HepG2 (cell line): ENCODE measurements around the gene TTC28. TPM values are rescaled to one million over a fixed set of nuclear protein-coding genes. Genes with fewer than 3 reads are reported as not detected.

Source experiments
- ATAC-seq: fragments of 200-7000 bp; cut with Tn5 transposase; 3 replicates; pipeline ENCODE4 v1.9.1; 2020; ENCODE audit warnings: mild to moderate bottlenecking, moderate library complexity
- BruUV-seq: library from RNA; stranded (reverse); fragments of 400-500 nt; replicated peaks from 2 replicates; lab custom pipeline; 2021; lab: Mats Ljungman, UMichigan
- CTCF ChIA-PET: fragments of 300-600 bp; formaldehyde crosslinking; extraction: SDS; loops from one replicate; lab custom pipeline; 2021; ENCODE audit warnings: low total read pairs, inconsistent platforms, low intra/inter-chr PET ratio; lab: Yijun Ruan, JAX
- POLR2A ChIA-PET: fragments of 350-600 bp; sonication (Branson Sonifier 250); formaldehyde crosslinking; loops from one replicate; lab custom pipeline; 2020; ENCODE audit warnings: antibody characterized with exemption, inconsistent platforms; lab: Yijun Ruan, JAX
- DNase-seq: peaks from one replicate; pipeline ENCODE4 v3.0.0-alpha.2; 2015; ENCODE audit warnings: low spot score
- FAIRE-seq: peaks from 3 replicates; lab custom pipeline; 2011; peaks lifted over from hg19 to GRCh38; lab: Jason Lieb, UNC
- H2AFZ ChIP-seq: one replicate; pipeline ENCODE4 v1.6.1; 2011; ENCODE audit warnings: low read length, inconsistent platforms
- H3K27ac ChIP-seq: fragments of 300-600 bp; 3 replicates; pipeline ENCODE4 v1.8.0; 2011; ENCODE audit warnings: mixed run types, mild to moderate bottlenecking, mixed read lengths, low read length, inconsistent platforms; ENCODE audit not compliant: insufficient read depth; ENCODE audit errors: extremely low read length
- H3K27me3 ChIP-seq, 2 experiments: fragments of 200-600 bp in 1 of 2; 2 replicates in 1 of 2; 3 replicates in 1 of 2; pipeline versions ENCODE4 v1.6.0 to v1.8.0; 2011; ENCODE audit warnings: low read length in 2 of 2, mild to moderate bottlenecking in 2 of 2, moderate library complexity in 2 of 2, inconsistent platforms in 1 of 2; ENCODE audit not compliant: insufficient read depth in 2 of 2, control insufficient read depth in 1 of 2
- H3K36me3 ChIP-seq, 2 experiments: fragments of 200-600 bp in 1 of 2; replicated peaks in 1 of 2; 2 replicates in 1 of 2; 3 replicates in 1 of 2; pipeline versions ENCODE4 v1.5.1 to v1.8.0; 2011; ENCODE audit warnings: low read length in 2 of 2, inconsistent platforms in 1 of 2; ENCODE audit not compliant: insufficient read depth in 2 of 2, control insufficient read depth in 1 of 2
- H3K4me1 ChIP-seq: 2 replicates; pipeline ENCODE4 v1.5.1; 2012; ENCODE audit warnings: low read length, inconsistent platforms; ENCODE audit not compliant: insufficient read depth
- H3K4me2 ChIP-seq: 2 replicates; pipeline ENCODE4 v1.6.0; 2011; ENCODE audit warnings: low read depth, low read length, inconsistent platforms
- H3K4me3 ChIP-seq, 3 experiments: fragments of 200-600 bp in 1 of 3; sonication (generic), shearing (Covaris generic) in 1 of 3; replicated peaks in 1 of 3; 2 replicates each; pipeline ENCODE4 v1.5.1; 2011 to 2016; ENCODE audit warnings: low read length in 3 of 3, inconsistent platforms in 2 of 3, low read depth in 2 of 3, mild to moderate bottlenecking in 2 of 3, control low read depth in 1 of 3, mixed read lengths in 1 of 3; ENCODE audit not compliant: insufficient read depth in 1 of 3
- H3K79me2 ChIP-seq: one replicate; pipeline ENCODE4 v1.6.1; 2011; ENCODE audit warnings: low read length, inconsistent platforms; ENCODE audit not compliant: insufficient read depth
- H3K9ac ChIP-seq: 2 replicates; pipeline ENCODE4 v1.6.0; 2011; ENCODE audit warnings: mild to moderate bottlenecking, low read depth, low read length, inconsistent platforms; ENCODE audit not compliant: insufficient read depth
- H3K9me3 ChIP-seq: 2 replicates; pipeline ENCODE4 v1.5.1; 2012; ENCODE audit warnings: mild to moderate bottlenecking, low read length
- H4K20me1 ChIP-seq: 2 replicates; pipeline ENCODE4 v1.6.0; 2011; ENCODE audit warnings: inconsistent platforms, mild to moderate bottlenecking, low read length, moderate library complexity; ENCODE audit not compliant: insufficient read depth
- AHR ChIP-seq: IDR thresholded peaks from 2 replicates; pipeline ENCODE4 v1.6.1; 2018; ENCODE audit warnings: missing genetic modification reagents, missing compliant biosample characterization
- BRD4 ChIP-seq: sonication (generic); formaldehyde crosslinking; IDR thresholded peaks from 2 replicates; pipeline ENCODE4 v1.4.0; 2020; ENCODE audit warnings: missing genetic modification reagents
- GATAD2A ChIP-seq: IDR thresholded peaks from 2 replicates; pipeline ENCODE4 v1.6.1; 2016
- IRF1 ChIP-seq: sonication (generic); formaldehyde crosslinking; IDR thresholded peaks from 2 replicates; pipeline ENCODE4 v1.4.0; 2020; ENCODE audit warnings: low read depth, mild to moderate bottlenecking, missing genetic modification reagents
- MNT ChIP-seq: fragments of 450-650 bp; IDR thresholded peaks from 2 replicates; pipeline ENCODE4 v1.6.1; 2016
- THAP11 ChIP-seq: IDR thresholded peaks from 2 replicates; pipeline ENCODE4 v1.6.1; 2016; ENCODE audit warnings: missing biosample characterization, missing genetic modification reagents
- THYN1 ChIP-seq: sonication (generic); formaldehyde crosslinking; IDR thresholded peaks from 2 replicates; pipeline ENCODE4 v1.8.1; 2023; ENCODE audit warnings: low read depth, mild to moderate bottlenecking, moderate library complexity, missing genetic modification reagents, borderline replicate concordance
- XBP1 ChIP-seq: sonication (generic); formaldehyde crosslinking; IDR thresholded peaks from 2 replicates; pipeline ENCODE4 v1.5.0; 2020; ENCODE audit warnings: missing genetic modification reagents
- ZBTB7A ChIP-seq: sonication (generic); formaldehyde crosslinking; IDR thresholded peaks from 2 replicates; pipeline ENCODE4 v1.8.0; 2022; ENCODE audit warnings: mild to moderate bottlenecking, missing genetic modification reagents
- ZNF276 ChIP-seq: sonication (generic); formaldehyde crosslinking; IDR thresholded peaks from 2 replicates; pipeline ENCODE4 v1.4.0; 2020; ENCODE audit warnings: mild to moderate bottlenecking, low read depth, missing genetic modification reagents
- ZNF724P ChIP-seq: sonication (generic); formaldehyde crosslinking; IDR thresholded peaks from 2 replicates; pipeline ENCODE4 v1.8.0; 2022; ENCODE audit warnings: missing genetic modification reagents, borderline replicate concordance
- ZNF749 ChIP-seq: sonication (generic); formaldehyde crosslinking; IDR thresholded peaks from 2 replicates; pipeline ENCODE4 v1.8.0; 2022; ENCODE audit warnings: mild to moderate bottlenecking, missing genetic modification reagents, moderate library complexity, borderline replicate concordance
- ZNF878 ChIP-seq: sonication (generic); formaldehyde crosslinking; IDR thresholded peaks from 2 replicates; pipeline ENCODE4 v1.8.1; 2023; ENCODE audit warnings: mild to moderate bottlenecking, missing genetic modification reagents, moderate library complexity
- WGBS: methylation state at CpG from one replicate; pipeline ENCODE4 v1.1.6; 2017; ENCODE audit warnings: low lambda C conversion rate; 5-methylcytosine and 5-hydroxymethylcytosine counted together
- in situ Hi-C: cut with HindIII; loops from 2 replicates; pipeline ENCODE4 v1.10.0; 2017; ENCODE audit warnings: low pct_unique_long_range_greater_than_20kb; ENCODE audit not compliant: extremely low pct_ligation_motif_present
- intact Hi-C: fragments of 100-400 bp; cut with micrococcal nuclease; formaldehyde crosslinking; loops from one replicate; pipeline ENCODE4 v1.10.0; 2022; ENCODE audit not compliant: unreplicated experiment
- polyA plus RNA-seq, 8 experiments: library from polyadenylated mRNA; depleted of rRNA in 3 of 8; stranded (reverse) in 7 of 8; unstranded in 1 of 8; fragments of >200 nt; fragmentation: Illumina TruSeq in 4 of 8; extraction: Trizol in 4 of 8; gene quantifications; 2 replicates each; pipeline versions ENCODE4 v1.2.1 to v1.2.3, GENCODE V29; 2011 to 2016; ENCODE audit warnings: low read depth in 4 of 8, missing spikeins in 1 of 8, mixed read lengths in 1 of 8; ENCODE audit not compliant: insufficient read depth in 1 of 8
- total RNA-seq, 5 experiments: library from RNA; depleted of rRNA; stranded (reverse); fragments of >200 nt; fragmentation: Illumina TruSeq; extraction: Trizol; gene quantifications; 2 replicates each; pipeline ENCODE4 v1.2.3, GENCODE V29; 2016; ENCODE audit warnings: low read depth in 1 of 5

TTC28 gene
- total and polyA plus RNA-seq, 2 of the 13 experiments (the other 11 are each of a cell fraction or from before 2014, with no cell fraction given), result 4.2 to 13.1 TPM

GRCh38 chr22:27991586-27992293, 687.9 kb downstream of the TTC28 start:
- POLR2A ChIA-PET, result no interaction called here

More at GRCh38 chr22:27991586-27992293, 687.9 kb downstream of the TTC28 start:
- ATAC-seq (no peak), FAIRE-seq (no peak), DNase-seq (no peak)
- 100% methylated on average over 4 of the region's 7 CpGs for WGBS
- Histone ChIP-seq H3K36me3 (peaks cover 7 to 11% of the 10 kb centered on the region in 2 experiments; a peak in 3 of 5 replicates), H3K27me3 (no peaks in the 10 kb centered on the region), H3K9ac (no peak overlapping the region), H3K4me3 (no peak overlapping the region), H3K79me2 (no peaks in the 10 kb centered on the region), H4K20me1 (no peaks in the 10 kb centered on the region), H3K9me3 (no peaks in the 10 kb centered on the region), H2AFZ (no peak overlapping the region), H3K27ac (no peak overlapping the region), H3K4me2 (no peak overlapping the region), H3K4me1 (peaks cover 8% of the 10 kb centered on the region)
- intact Hi-C loops (no loop called here), in situ Hi-C loops (no loop called here)
- BruUV-seq, result no TSS peak
- TF ChIP-seq ZBTB7A (CRISPR knock-in tag), result no peak
- TF ChIP-seq XBP1 (CRISPR knock-in tag), result no peak
- TF ChIP-seq ZNF724P, result no peak
- no peak for TF ChIP-seq THYN1 (CRISPR knock-in tag)
- no peak for TF ChIP-seq GATAD2A (CRISPR knock-in tag)
- TF ChIP-seq ZNF276, result no peak
- no peak for TF ChIP-seq BRD4 (CRISPR knock-in tag)
- TF ChIP-seq ZNF749, result no peak
- no peak for TF ChIP-seq MNT
- TF ChIP-seq AHR (CRISPR knock-in tag), result no peak
- TF ChIP-seq ZNF878, result no peak
- TF ChIP-seq IRF1 (CRISPR knock-in tag), result no peak
- TF ChIP-seq THAP11, result no peak
- CTCF ChIA-PET, result no interaction called here
